Brain microvascular endothelial cell (primary cell): ENCODE measurements around the gene NAGK.
A peak's percentile ranks its signal among the peaks of the same experiment; 100 is the strongest.
"Not testable (repeated sequence)": the region's sequence is repeated elsewhere in the genome, so short reads cannot be mapped to it uniquely, and the experiment has no call there.

Experiments used
- DNase-seq: peaks from one replicate; pipeline ENCODE4 v3.0.0-alpha.2; 2020
- H3K27ac ChIP-seq: fragments of 250-450 bp; sonication (Bioruptor Pico); 2 replicates; pipeline ENCODE4 v1.5.1; 2020; ENCODE audit warnings: mild to moderate bottlenecking, moderate library complexity
- H3K27me3 ChIP-seq: fragments of 250-450 bp; sonication (Bioruptor Pico); replicated peaks from 2 replicates; pipeline ENCODE4 v1.5.1; 2020; ENCODE audit warnings: mild to moderate bottlenecking
- H3K36me3 ChIP-seq: fragments of 250-450 bp; sonication (Bioruptor Pico); replicated peaks from 2 replicates; pipeline ENCODE4 v1.5.1; 2020; ENCODE audit warnings: mild to moderate bottlenecking
- H3K4me3 ChIP-seq: 2 replicates; pipeline ENCODE4 v1.5.1; 2011; ENCODE audit warnings: low read depth, mild to moderate bottlenecking, control low read depth, low read length, moderate library complexity
- in situ Hi-C: cut with HindIII; loops from 2 replicates; pipeline ENCODE4 v1.10.0; 2017; ENCODE audit warnings: low sequenced_read_pairs, low pct_ligation_motif_present
- TF ChIP-seq, protein P1 (sequence below): IDR thresholded peaks from 2 replicates; pipeline ENCODE4 v1.5.1; 2011; ENCODE audit warnings: low read depth, mild to moderate bottlenecking, moderate library complexity, low read length, control low read depth, inconsistent platforms; ENCODE audit errors: missing control alignments

The NAGK gene

DNA sequence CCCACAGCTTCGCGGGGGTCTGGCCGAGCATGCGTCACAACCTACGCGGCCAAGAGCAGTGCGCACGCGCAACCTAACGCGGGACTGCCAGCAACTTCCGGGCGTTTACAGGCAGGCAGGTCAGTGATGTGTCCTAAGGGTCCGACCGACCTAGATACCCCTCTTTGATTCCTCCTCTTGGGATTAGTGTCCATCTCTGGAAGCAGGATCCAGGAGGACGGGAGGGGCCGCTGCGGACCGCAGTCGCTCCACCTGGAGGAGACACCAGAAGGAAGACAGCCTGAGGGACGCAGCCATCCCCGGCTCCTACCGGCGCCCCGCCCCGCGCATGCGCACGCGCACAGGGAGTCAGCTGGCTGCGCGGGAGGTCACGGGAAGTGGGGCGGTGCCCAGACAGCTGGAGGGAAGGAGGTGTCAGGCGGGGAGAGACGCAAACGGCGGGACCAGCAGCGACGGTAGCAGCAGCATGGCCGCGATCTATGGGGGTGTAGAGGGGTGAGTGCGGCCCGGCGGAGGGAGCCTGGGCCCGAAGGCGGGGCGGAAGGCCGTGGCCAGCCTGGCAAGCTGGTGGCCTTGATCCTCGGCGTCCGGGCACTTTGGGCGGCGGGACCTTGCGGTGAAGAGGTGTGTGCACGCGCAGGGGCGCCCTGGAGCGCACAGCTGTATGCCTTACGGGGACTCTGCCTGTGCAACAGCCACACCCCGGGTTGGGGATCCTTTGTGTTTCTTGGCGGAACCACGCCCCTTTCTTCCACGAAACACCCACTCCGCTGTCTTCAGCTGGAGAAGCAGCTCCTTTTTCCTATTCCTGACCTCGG lies at the start of gene NAGK:
TSS of gene NAGK (plus strand) at position 431 of the 818 bp plus-strand sequence. CDS start at position 467, 36 bp downstream.
- Histone ChIP-seq H3K27me3 (no peaks in the 10 kb centered on the region), H3K4me3 (peak within 1 kb of the TSS; percentile 97), H3K27ac (peak within 1 kb of the TSS; percentile 94), H3K36me3 (peaks cover 7% of the 10 kb centered on the region)
- in situ Hi-C loops = no loop called here
- DNase-seq = peak; percentile 94
- TF ChIP-seq, protein P1, sequence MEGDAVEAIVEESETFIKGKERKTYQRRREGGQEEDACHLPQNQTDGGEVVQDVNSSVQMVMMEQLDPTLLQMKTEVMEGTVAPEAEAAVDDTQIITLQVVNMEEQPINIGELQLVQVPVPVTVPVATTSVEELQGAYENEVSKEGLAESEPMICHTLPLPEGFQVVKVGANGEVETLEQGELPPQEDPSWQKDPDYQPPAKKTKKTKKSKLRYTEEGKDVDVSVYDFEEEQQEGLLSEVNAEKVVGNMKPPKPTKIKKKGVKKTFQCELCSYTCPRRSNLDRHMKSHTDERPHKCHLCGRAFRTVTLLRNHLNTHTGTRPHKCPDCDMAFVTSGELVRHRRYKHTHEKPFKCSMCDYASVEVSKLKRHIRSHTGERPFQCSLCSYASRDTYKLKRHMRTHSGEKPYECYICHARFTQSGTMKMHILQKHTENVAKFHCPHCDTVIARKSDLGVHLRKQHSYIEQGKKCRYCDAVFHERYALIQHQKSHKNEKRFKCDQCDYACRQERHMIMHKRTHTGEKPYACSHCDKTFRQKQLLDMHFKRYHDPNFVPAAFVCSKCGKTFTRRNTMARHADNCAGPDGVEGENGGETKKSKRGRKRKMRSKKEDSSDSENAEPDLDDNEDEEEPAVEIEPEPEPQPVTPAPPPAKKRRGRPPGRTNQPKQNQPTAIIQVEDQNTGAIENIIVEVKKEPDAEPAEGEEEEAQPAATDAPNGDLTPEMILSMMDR = no peak

DNA sequence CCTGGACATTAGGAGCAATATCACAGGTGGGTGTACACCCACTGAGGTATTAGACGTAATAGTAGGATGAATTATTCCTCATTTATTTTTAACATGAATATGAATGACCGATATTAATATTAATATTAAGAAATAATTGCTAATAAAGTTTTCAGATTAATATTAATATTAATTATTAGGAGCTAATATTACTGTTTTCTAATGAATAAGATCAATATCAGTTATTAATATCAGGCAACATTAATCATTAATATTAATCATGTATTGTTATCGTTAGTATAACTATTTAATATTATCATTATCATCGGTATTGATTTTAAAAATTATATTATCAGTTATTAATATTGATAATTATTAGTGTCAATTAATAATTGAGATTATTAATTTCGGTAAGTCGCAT lies 48.5 kb upstream of the NAGK start:
- DNase-seq, H3K36me3 ChIP-seq, H3K4me3 ChIP-seq, H3K27ac ChIP-seq, H3K27me3 ChIP-seq, in situ Hi-C loops: not testable (repeated sequence)

DNA sequence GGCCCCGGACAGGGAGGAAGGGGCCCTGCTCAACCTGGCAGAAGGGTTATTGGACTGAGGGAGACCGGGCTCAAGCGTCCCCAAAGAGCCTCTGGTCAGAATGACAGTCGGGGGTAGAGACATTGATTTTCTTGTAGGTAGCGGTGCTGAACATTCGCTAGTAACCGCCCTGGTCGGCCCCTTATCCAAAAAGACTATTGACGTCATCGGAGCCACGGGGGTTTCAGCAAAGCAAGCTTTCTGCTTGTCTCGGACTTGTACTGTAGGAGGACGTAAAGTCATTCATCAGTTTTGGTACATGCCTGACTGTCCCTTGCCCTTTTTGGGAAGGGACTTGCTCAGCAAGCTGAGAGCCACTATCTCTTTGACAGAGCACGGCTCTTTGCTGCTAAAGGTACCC lies 47.1 kb upstream of the NAGK start:
- in situ Hi-C loops = not testable (repeated sequence)

DNA sequence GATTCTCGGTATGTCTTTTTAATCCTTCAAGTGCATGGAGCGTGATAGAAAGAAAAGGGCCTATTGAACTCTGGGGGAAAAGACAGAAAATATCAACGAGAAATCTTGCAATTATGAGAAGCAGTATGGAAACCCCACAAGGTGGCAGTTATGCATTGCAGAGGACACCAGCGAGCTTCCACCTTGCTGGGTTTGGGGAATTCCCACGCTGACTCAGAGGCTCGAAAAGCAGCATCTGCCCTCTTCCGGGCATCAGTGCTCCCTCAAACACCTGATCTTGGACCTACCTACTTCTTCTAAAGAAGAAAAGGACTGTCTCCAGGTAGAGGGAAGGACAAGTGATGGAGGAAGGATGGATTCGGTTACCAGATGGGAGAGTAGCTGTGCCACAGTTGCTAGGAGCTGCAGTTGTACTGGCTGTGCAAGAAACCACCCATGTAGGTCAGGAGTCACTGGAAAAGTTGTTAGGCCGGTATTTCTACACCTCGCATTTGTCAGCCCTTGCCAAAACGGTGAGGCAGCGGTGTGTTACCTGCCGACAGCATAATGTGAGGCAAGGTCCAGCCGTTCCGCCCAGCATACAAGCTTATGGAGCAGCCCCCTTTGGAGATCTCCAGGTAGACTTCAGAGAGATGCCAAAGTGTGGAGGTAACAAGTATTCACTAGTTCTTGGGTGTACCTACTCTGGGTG lies 44.8 kb upstream of the NAGK start:
- H3K4me3 ChIP-seq, DNase-seq, H3K27me3 ChIP-seq, H3K27ac ChIP-seq, in situ Hi-C loops, H3K36me3 ChIP-seq: not testable (repeated sequence)

More for the DNA sequence above, 47.1 kb upstream of the NAGK start:
- H3K27me3 ChIP-seq, DNase-seq, H3K36me3 ChIP-seq, H3K4me3 ChIP-seq, H3K27ac ChIP-seq: not testable (repeated sequence)

DNA sequence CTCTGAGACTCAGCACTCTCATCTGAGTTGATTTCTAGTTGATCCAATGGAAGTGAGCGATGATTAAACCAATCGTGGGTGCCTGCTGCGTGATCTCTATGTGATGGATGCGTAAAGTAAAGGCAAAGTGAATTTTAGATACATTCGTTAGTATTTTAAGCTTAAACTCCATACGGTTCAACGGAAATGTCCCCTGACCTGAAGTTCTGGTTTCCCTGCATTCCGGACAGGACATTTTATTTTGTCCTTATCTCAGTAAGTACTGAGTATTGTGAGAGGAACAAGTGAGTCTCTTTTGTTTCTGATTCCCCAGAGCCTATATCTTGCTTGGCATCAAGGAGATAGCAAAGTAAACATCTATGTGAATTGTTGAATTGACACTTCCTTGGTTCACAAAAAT lies 32.2 kb upstream of the NAGK start:
- H3K36me3 ChIP-seq, in situ Hi-C loops, H3K27me3 ChIP-seq, DNase-seq, H3K27ac ChIP-seq, H3K4me3 ChIP-seq: not testable (repeated sequence)

DNA sequence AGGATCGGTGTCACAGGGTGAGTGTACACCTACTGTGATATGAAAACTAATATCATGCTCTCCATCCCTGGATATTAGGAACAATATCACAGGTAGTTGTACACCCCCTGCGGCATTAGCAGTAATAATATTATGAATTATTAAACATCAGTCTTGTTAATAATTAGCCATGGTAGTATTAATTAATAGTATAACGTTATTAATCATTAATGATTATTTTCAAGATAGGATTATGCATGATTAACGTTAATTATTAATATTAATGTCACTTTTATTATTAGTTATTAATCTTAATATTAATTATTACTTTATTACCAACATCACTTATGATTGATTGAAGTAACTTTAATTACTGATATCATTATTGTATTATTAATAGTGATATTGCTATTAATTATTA lies 26.2 kb upstream of the NAGK start:
- TF ChIP-seq, protein P1 = no peak
- DNase-seq = no peak
- H3K27ac ChIP-seq = no peak overlapping the region
- H3K36me3 ChIP-seq = no peaks in the 10 kb centered on the region
- H3K4me3 ChIP-seq = no peak overlapping the region
- H3K27me3 ChIP-seq = no peaks in the 10 kb centered on the region
- in situ Hi-C loops = no loop called here

DNA sequence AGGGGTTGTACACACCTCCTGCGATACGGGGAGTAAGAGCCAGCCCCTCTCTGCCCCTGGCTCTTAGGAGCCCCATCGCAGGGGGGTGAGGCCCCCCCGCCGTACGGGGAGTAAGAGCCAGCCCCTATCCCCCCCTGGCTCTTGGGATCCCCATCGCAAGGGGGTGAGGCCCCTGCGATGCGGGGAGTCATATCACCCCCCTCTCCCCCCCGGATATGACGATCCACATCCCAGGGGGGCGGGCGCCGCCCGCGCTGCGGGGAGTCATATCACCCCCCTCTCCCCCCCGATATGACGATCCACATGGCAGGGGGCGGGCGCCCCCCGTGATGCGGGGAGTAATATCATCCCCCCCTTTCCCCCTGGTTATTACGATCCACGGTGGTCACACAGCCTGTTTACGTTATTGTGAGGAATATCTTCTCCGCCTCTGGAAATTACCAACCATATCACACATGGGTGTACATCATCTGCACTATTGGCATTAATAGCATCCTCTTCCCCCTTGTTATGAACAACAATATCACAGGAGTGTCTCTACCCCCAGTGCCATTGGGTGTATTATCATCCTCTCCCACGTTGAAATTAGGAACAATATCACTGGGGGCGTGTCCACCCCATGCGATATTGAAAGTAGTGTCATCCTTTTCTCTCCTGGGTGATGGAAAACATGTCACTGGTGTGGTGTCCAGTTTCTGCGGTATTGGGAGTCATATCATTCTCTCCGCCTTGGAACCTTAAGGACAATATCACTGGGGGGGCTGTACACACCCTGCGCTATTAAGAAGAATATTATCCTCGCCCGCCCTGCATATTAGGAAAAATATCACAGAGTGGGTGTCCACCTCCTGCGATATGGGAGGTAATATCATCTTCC lies 24.7 kb upstream of the NAGK start:
- H3K27me3 ChIP-seq = no peaks in the 10 kb centered on the region
- H3K36me3 ChIP-seq = no peaks in the 10 kb centered on the region
- no peak overlapping the region for H3K4me3 ChIP-seq
- H3K27ac ChIP-seq = no peak overlapping the region
- TF ChIP-seq, protein P1 = no peak
- DNase-seq = no peak
- in situ Hi-C loops = no loop called here
